LNCaP clone FGC (cell line): ENCODE data around the gene APBB2.

ENCODE experiments used
- DNase-seq: peaks from one replicate; pipeline ENCODE4 v3.0.0-alpha.2; 2011; ENCODE audit warnings: low read depth
- H3K4me3 ChIP-seq: 2 replicates; pipeline ENCODE4 v1.5.1; 2011; ENCODE audit warnings: mild to moderate bottlenecking, low read depth, low read length, control low read depth
- CTCF ChIP-seq: IDR thresholded peaks from 2 replicates; pipeline ENCODE4 v1.5.1; 2012; ENCODE audit warnings: mild to moderate bottlenecking; ENCODE audit not compliant: control insufficient read depth, insufficient read depth; ENCODE audit errors: extremely low read depth

APBB2 gene

GRCh38 chr4:40967550-40967949 lies 246.8 kb downstream of the APBB2 start:
- no peak for TF ChIP-seq CTCF
- H3K4me3 ChIP-seq, result no peak overlapping the region
- DNase-seq, result no peak

- TF ChIP-seq CTCF, result no peak
- DNase-seq, result no peak
Observed at GRCh38 chr4:40966091-40966490, 248.3 kb downstream of the APBB2 start.

GRCh38 chr4:40963897-40964478 lies 250.4 kb downstream of the APBB2 start:
- TF ChIP-seq CTCF, result no peak
- DNase-seq, result no peak

More at GRCh38 chr4:40966091-40966490, 248.3 kb downstream of the APBB2 start:
- H3K4me3 ChIP-seq, result no peak overlapping the region

GRCh38 chr4:40962551-40963180 lies 251.7 kb downstream of the APBB2 start:
- H3K4me3 ChIP-seq, result no peak overlapping the region
- TF ChIP-seq CTCF, result no peak
- no peak for DNase-seq

More at GRCh38 chr4:40963897-40964478, 250.4 kb downstream of the APBB2 start:
- no peak overlapping the region for H3K4me3 ChIP-seq

GRCh38 chr4:40960941-40961340 lies 253.4 kb downstream of the APBB2 start:
- no peak overlapping the region for H3K4me3 ChIP-seq
- no peak for DNase-seq
- no peak for TF ChIP-seq CTCF

GRCh38 chr4:40957281-40957680 lies 257.1 kb downstream of the APBB2 start:
- H3K4me3 ChIP-seq, result no peak overlapping the region
- no peak for DNase-seq
- TF ChIP-seq CTCF, result no peak
